WTC11 (cell line): ENCODE data around the gene TEAD1. TPM values are rescaled to one million over a fixed set of nuclear protein-coding genes. Genes with fewer than 3 reads are reported as not detected.

Source experiments
- ATAC-seq: fragments of 200-7000 bp; cut with Tn5 transposase; 2 replicates; pipeline ENCODE4 v1.10.0; 2021; ENCODE audit warnings: mild to moderate bottlenecking, moderate library complexity
- CTCF ChIA-PET: fragments of 300-600 bp; sonication (Branson Sonifier 250); formaldehyde crosslinking; loops from one replicate; lab custom pipeline; 2021; ENCODE audit warnings: antibody characterized with exemption; lab: Charles Lee
- POLR2A ChIA-PET: fragments of 350-600 bp; sonication (Branson Sonifier 250); formaldehyde crosslinking; loops from one replicate; lab custom pipeline; 2021; ENCODE audit warnings: antibody characterized with exemption; lab: Charles Lee
- DNase-seq: peaks from one replicate; pipeline ENCODE4 v3.0.0; 2021; ENCODE audit warnings: low spot score
- H3K27ac Mint-ChIP-seq: 2 replicates; pipeline ENCODE4 v1.8.0; 2021; ENCODE audit warnings: mixed read lengths
- H3K27me3 Mint-ChIP-seq: 2 replicates; pipeline ENCODE4 v1.8.0; 2021; ENCODE audit warnings: low read depth, mild to moderate bottlenecking, moderate library complexity, mixed read lengths
- H3K36me3 Mint-ChIP-seq: 2 replicates; pipeline ENCODE4 v1.8.0; 2021; ENCODE audit warnings: mixed read lengths
- H3K4me1 Mint-ChIP-seq: 2 replicates; pipeline ENCODE4 v1.8.0; 2022; ENCODE audit warnings: mixed read lengths
- H3K4me3 Mint-ChIP-seq: 2 replicates; pipeline ENCODE4 v1.8.0; 2021; ENCODE audit warnings: mild to moderate bottlenecking, moderate library complexity, mixed read lengths
- H3K9me3 Mint-ChIP-seq: 2 replicates; pipeline ENCODE4 v1.8.0; 2021; ENCODE audit warnings: mixed read lengths
- ATF1 ChIP-seq: sonication (generic); formaldehyde crosslinking; IDR thresholded peaks from 2 replicates; pipeline ENCODE4 v1.8.1; 2023; ENCODE audit warnings: mild to moderate bottlenecking, moderate library complexity, missing genetic modification reagents
- CDX4 ChIP-seq: fragments of 250-450 bp; sonication (Bioruptor Pico); IDR thresholded peaks from 2 replicates; pipeline ENCODE4 v1.9.0; 2021; ENCODE audit warnings: moderate library complexity, mild to moderate bottlenecking, inconsistent platforms, borderline replicate concordance
- CREB1 ChIP-seq: sonication (generic); formaldehyde crosslinking; IDR thresholded peaks from 2 replicates; pipeline ENCODE4 v1.8.0; 2023; ENCODE audit warnings: mild to moderate bottlenecking, missing genetic modification reagents
- E2F1 ChIP-seq: sonication (generic); formaldehyde crosslinking; IDR thresholded peaks from 2 replicates; pipeline ENCODE4 v1.8.0; 2022; ENCODE audit warnings: mild to moderate bottlenecking, missing genetic modification reagents
- ETV6 ChIP-seq: sonication (generic); formaldehyde crosslinking; IDR thresholded peaks from 2 replicates; pipeline ENCODE4 v1.8.1; 2022; ENCODE audit warnings: mild to moderate bottlenecking, missing genetic modification reagents
- GTF2I ChIP-seq: fragments of 250-450 bp; sonication (Bioruptor Pico); conservative IDR thresholded peaks from 2 replicates; pipeline ENCODE4 v1.4.0; 2021; ENCODE audit warnings: mild to moderate bottlenecking
- JAZF1 ChIP-seq: fragments of 250-450 bp; sonication (Bioruptor Pico); IDR thresholded peaks from 2 replicates; pipeline ENCODE4 v1.9.0; 2021; ENCODE audit warnings: moderate library complexity, mild to moderate bottlenecking, inconsistent platforms
- MXD4 ChIP-seq: fragments of 250-450 bp; sonication (Bioruptor Pico); IDR thresholded peaks from 2 replicates; pipeline ENCODE4 v1.8.0; 2021; ENCODE audit warnings: mild to moderate bottlenecking, moderate library complexity, borderline replicate concordance
- NFATC4 ChIP-seq: fragments of 250-450 bp; sonication (Bioruptor Pico); IDR thresholded peaks from 2 replicates; pipeline ENCODE4 v1.9.0; 2021; ENCODE audit warnings: mild to moderate bottlenecking
- NFE2L1 ChIP-seq: sonication (generic); formaldehyde crosslinking; IDR thresholded peaks from 2 replicates; pipeline ENCODE4 v1.8.1; 2023; ENCODE audit warnings: missing genetic modification reagents
- NR1H2 ChIP-seq: sonication (generic); formaldehyde crosslinking; IDR thresholded peaks from 2 replicates; pipeline ENCODE4 v1.9.0; 2021; ENCODE audit warnings: mild to moderate bottlenecking, moderate library complexity, missing genetic modification reagents
- NR2C2 ChIP-seq: sonication (generic); formaldehyde crosslinking; IDR thresholded peaks from 2 replicates; pipeline ENCODE4 v1.8.0; 2022; ENCODE audit warnings: mild to moderate bottlenecking, missing genetic modification reagents
- NR3C1 ChIP-seq: sonication (generic); formaldehyde crosslinking; conservative IDR thresholded peaks from 2 replicates; pipeline ENCODE4 v1.8.1; 2023; ENCODE audit warnings: low read depth, mild to moderate bottlenecking, missing genetic modification reagents
- SOX15 ChIP-seq: fragments of 250-450 bp; sonication (Bioruptor Pico); IDR thresholded peaks from 2 replicates; pipeline ENCODE4 v1.9.0; 2021; ENCODE audit warnings: mild to moderate bottlenecking
- SP1 ChIP-seq: sonication (generic); formaldehyde crosslinking; conservative IDR thresholded peaks from 2 replicates; pipeline ENCODE4 v1.8.1; 2022; ENCODE audit warnings: missing genetic modification reagents
- TEAD1 ChIP-seq: sonication (generic); formaldehyde crosslinking; IDR thresholded peaks from 2 replicates; pipeline ENCODE4 v1.8.0; 2022; ENCODE audit warnings: mild to moderate bottlenecking, missing genetic modification reagents
- TP53 ChIP-seq: sonication (generic); formaldehyde crosslinking; IDR thresholded peaks from 2 replicates; pipeline ENCODE4 v1.8.1; 2023; ENCODE audit warnings: mild to moderate bottlenecking, missing genetic modification reagents
- USF1 ChIP-seq: sonication (generic); formaldehyde crosslinking; IDR thresholded peaks from 2 replicates; pipeline ENCODE4 v1.8.0; 2022; ENCODE audit warnings: mild to moderate bottlenecking, missing genetic modification reagents
- ZNF138 ChIP-seq: sonication (generic); formaldehyde crosslinking; conservative IDR thresholded peaks from 2 replicates; pipeline ENCODE4 v1.8.1; 2022; ENCODE audit warnings: mild to moderate bottlenecking, moderate library complexity, missing genetic modification reagents
- ZNF396 ChIP-seq: fragments of 250-450 bp; sonication (Bioruptor Pico); IDR thresholded peaks from 2 replicates; pipeline ENCODE4 v1.8.0; 2021; ENCODE audit warnings: mild to moderate bottlenecking, moderate library complexity, borderline replicate concordance
- ZNF416 ChIP-seq: fragments of 250-450 bp; sonication (Bioruptor Pico); IDR thresholded peaks from 2 replicates; pipeline ENCODE4 v1.9.0; 2021; ENCODE audit warnings: mild to moderate bottlenecking, inconsistent platforms
- ZNF423 ChIP-seq: fragments of 250-450 bp; sonication (Bioruptor Pico); IDR thresholded peaks from 2 replicates; pipeline ENCODE4 v2.1.2; 2022; ENCODE audit warnings: mild to moderate bottlenecking, moderate library complexity
- ZNF532 ChIP-seq: fragments of 250-450 bp; sonication (Bioruptor Pico); IDR thresholded peaks from 2 replicates; pipeline ENCODE4 v1.9.0; 2021; ENCODE audit warnings: mild to moderate bottlenecking, borderline replicate concordance
- total RNA-seq: library from RNA; stranded (reverse); gene quantifications from 3 replicates; pipeline ENCODE4 v1.2.3, GENCODE V29; 2021

TEAD1 gene
- total RNA-seq, 1 experiment from 2014 or later, result 79.9 TPM

- no peaks in the 10 kb centered on the region for H3K27me3 Mint-ChIP-seq
- peaks cover 51% of the 10 kb centered on the region for H3K4me1 Mint-ChIP-seq
- TF ChIP-seq NR1H2 (CRISPR knock-in tag) (no peak), USF1 (no peak), E2F1 (CRISPR knock-in tag) (no peak), ATF1 (CRISPR knock-in tag) (no peak), SP1 (CRISPR knock-in tag) (no peak), CDX4 (CRISPR knock-in tag) (no peak), TP53 (CRISPR knock-in tag) (no peak), ZNF396 (no peak), JAZF1 (CRISPR knock-in tag) (no peak)
- TF ChIP-seq, all 79 proteins: peak for 0
- ChIA-PET CTCF (interaction anchor here (0.8 to 2.0 kb wide), 2 partner anchors 128 to 153 kb away, joined by 4 read pairs; no protein-coding TSS in a partner anchor), POLR2A (no interaction called here)
- Mint-ChIP-seq H3K36me3 (peaks cover 21% of the 10 kb centered on the region), H3K4me3 (no peak overlapping the region), H3K9me3 (no peaks in the 10 kb centered on the region), H3K27ac (no peak overlapping the region)
- ATAC-seq (peak; percentile 43), DNase-seq (no peak)
Measured at GRCh38 chr11:12761029-12761428, 86.8 kb downstream of the TEAD1 start.

- DNase-seq (no peak), ATAC-seq (no peak)
- ChIA-PET POLR2A (no interaction called here), CTCF (no interaction called here)
- H3K27me3 Mint-ChIP-seq, result no peaks in the 10 kb centered on the region
- no peak overlapping the region for H3K27ac Mint-ChIP-seq
- no peaks in the 10 kb centered on the region for H3K9me3 Mint-ChIP-seq
- TF ChIP-seq CREB1 (CRISPR knock-in tag), result no peak
- no peak for TF ChIP-seq NR3C1 (CRISPR knock-in tag)
- no peak for TF ChIP-seq ZNF416 (CRISPR knock-in tag)
- no peak for TF ChIP-seq GTF2I (CRISPR knock-in tag)
- no peak for TF ChIP-seq MXD4 (CRISPR knock-in tag)
- no peak for TF ChIP-seq SOX15
- H3K36me3 Mint-ChIP-seq, result peaks cover 28% of the 10 kb centered on the region
- no peak overlapping the region for H3K4me3 Mint-ChIP-seq
- H3K4me1 Mint-ChIP-seq, result peaks cover 47% of the 10 kb centered on the region
Measured at GRCh38 chr11:12762278-12762677, 88.1 kb downstream of the TEAD1 start.

- DNase-seq, result no peak
- no peaks in the 10 kb centered on the region for H3K9me3 Mint-ChIP-seq
- ChIA-PET CTCF (no interaction called here), POLR2A (no interaction called here)
- peak overlapping the region; percentile 38; the same call in 1 of the 2 replicates for H3K27ac Mint-ChIP-seq
- H3K4me3 Mint-ChIP-seq, result no peak overlapping the region
- H3K36me3 Mint-ChIP-seq, result peaks cover 28% of the 10 kb centered on the region
- no peaks in the 10 kb centered on the region for H3K27me3 Mint-ChIP-seq
- peaks cover 52% of the 10 kb centered on the region for H3K4me1 Mint-ChIP-seq
- no peak for ATAC-seq
- TF ChIP-seq GTF2I (CRISPR knock-in tag) (no peak), ATF1 (CRISPR knock-in tag) (no peak), ZNF138 (CRISPR knock-in tag) (no peak), TEAD1 (CRISPR knock-in tag) (no peak), NFATC4 (CRISPR knock-in tag) (no peak), NR2C2 (CRISPR knock-in tag) (no peak), ZNF532 (CRISPR knock-in tag) (no peak), ETV6 (no peak), ZNF423 (CRISPR knock-in tag) (no peak), USF1 (no peak), NFE2L1 (CRISPR knock-in tag) (no peak), E2F1 (CRISPR knock-in tag) (no peak)
Measured at GRCh38 chr11:12762696-12763324, 88.6 kb downstream of the TEAD1 start.
